ENCODE data around the gene PTP4A1. TPM values are rescaled to one million over a fixed set of nuclear protein-coding genes. Genes with fewer than 3 reads are reported as not detected.

PTP4A1 gene
- total RNA-seq, 4 donors from 2014 or later, result 10.5 to 22.8 (median 18.4) TPM

DNA sequence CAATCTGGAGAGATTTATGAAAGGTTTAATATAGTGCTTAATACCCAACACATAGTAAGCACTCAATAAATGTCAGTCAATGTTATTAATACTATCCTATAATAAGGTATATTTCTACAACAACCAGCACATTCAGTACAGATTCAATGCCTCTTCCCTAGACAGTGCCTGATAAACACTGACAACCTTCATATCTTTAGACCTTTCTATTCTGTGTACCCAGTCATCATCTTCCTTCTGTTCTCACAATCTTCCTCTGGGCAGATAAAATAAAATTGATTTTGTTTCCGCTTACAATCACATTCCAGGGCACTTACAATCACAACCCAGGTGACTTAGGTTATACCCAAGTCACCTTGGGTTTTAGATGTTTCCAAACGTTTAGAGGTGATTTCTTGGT lies 11.0 kb upstream of the PTP4A1 start:
- Histone ChIP-seq H3K27ac (no peak overlapping the region), H3K36me3 (no peaks in the 10 kb centered on the region), H3K9me3 (no peaks in the 10 kb centered on the region), H3K4me1 (no peaks in the 10 kb centered on the region), H3K4me3 (no peak overlapping the region), H3K27me3 (no peaks in the 10 kb centered on the region)
- TF ChIP-seq, protein P1, sequence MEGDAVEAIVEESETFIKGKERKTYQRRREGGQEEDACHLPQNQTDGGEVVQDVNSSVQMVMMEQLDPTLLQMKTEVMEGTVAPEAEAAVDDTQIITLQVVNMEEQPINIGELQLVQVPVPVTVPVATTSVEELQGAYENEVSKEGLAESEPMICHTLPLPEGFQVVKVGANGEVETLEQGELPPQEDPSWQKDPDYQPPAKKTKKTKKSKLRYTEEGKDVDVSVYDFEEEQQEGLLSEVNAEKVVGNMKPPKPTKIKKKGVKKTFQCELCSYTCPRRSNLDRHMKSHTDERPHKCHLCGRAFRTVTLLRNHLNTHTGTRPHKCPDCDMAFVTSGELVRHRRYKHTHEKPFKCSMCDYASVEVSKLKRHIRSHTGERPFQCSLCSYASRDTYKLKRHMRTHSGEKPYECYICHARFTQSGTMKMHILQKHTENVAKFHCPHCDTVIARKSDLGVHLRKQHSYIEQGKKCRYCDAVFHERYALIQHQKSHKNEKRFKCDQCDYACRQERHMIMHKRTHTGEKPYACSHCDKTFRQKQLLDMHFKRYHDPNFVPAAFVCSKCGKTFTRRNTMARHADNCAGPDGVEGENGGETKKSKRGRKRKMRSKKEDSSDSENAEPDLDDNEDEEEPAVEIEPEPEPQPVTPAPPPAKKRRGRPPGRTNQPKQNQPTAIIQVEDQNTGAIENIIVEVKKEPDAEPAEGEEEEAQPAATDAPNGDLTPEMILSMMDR (IDR thresholded peaks at IDR 0.05), result no peak
- TF ChIP-seq POLR2A (IDR thresholded peaks at IDR 0.05) (no peak), EP300 (IDR thresholded peaks at IDR 0.05) (no peak)
- no peak for DNase-seq (ENCODE audit: low spot score in 2 of 2)
- 71 to 72% methylated on average over 2 of the region's 2 CpGs for WGBS, 2 donors

GRCh38 chr6:63563235-63563634 lies 9.0 kb upstream of the PTP4A1 start:
- no peaks in the 10 kb centered on the region for H3K36me3 ChIP-seq
- H3K9me3 ChIP-seq, result no peaks in the 10 kb centered on the region
- TF ChIP-seq, protein P1 (IDR thresholded peaks at IDR 0.05), result no peak
- TF ChIP-seq POLR2A (IDR thresholded peaks at IDR 0.05) (no peak), EP300 (IDR thresholded peaks at IDR 0.05) (no peak)
- H3K4me1 ChIP-seq, result no peaks in the 10 kb centered on the region
- WGBS, 2 donors, result 88 to 97% methylated on average over 1 of the region's 1 CpG
- no peak for DNase-seq (ENCODE audit: low spot score in 2 of 2)
- no peak overlapping the region for H3K27ac ChIP-seq
- H3K27me3 ChIP-seq, result no peaks in the 10 kb centered on the region
- H3K4me3 ChIP-seq, result no peak overlapping the region

DNA sequence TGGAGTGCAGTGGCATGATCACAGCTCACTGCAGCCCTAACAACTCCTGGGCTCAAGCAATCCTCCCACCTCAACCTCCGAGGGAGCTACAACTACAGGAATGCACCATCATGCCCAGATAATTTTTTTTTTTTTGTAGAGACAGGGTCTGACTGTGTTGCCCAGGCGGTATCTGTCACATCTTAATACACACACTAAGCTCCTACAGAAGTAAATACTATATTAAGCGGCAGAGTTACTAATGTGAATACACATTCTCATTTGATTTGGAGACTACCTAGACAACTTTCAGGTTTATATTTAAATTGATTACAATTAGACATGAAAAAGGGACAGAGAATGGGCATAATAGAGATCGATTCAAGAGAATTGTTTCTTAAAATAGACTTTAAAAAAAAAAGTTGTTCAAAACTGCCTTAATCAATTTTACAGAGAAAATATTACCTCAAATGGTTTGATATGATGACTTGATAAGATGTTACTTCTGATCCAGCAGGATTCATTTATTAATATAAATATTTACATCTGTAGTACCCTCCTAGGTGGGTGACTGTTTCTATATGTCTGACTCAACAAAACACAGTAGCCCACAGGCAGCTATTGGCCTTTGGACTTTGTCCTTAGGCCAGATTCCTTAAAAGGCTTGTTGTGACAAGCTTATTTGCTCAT lies 7.1 kb upstream of the PTP4A1 start:
- no peaks in the 10 kb centered on the region for H3K4me1 ChIP-seq
- no peaks in the 10 kb centered on the region for H3K27me3 ChIP-seq
- H3K4me3 ChIP-seq, result no peak overlapping the region
- H3K9me3 ChIP-seq, result no peaks in the 10 kb centered on the region
- no peak overlapping the region for H3K27ac ChIP-seq
- 89 to 90% methylated on average over 4 of the region's 4 CpGs for WGBS, 2 donors
- no peak for DNase-seq (ENCODE audit: low spot score in 2 of 2)
- H3K36me3 ChIP-seq, result no peaks in the 10 kb centered on the region
- no peak for TF ChIP-seq EP300 (IDR thresholded peaks at IDR 0.05)
- TF ChIP-seq, protein P1 (IDR thresholded peaks at IDR 0.05), result no peak
- TF ChIP-seq POLR2A (IDR thresholded peaks at IDR 0.05), result no peak

DNA sequence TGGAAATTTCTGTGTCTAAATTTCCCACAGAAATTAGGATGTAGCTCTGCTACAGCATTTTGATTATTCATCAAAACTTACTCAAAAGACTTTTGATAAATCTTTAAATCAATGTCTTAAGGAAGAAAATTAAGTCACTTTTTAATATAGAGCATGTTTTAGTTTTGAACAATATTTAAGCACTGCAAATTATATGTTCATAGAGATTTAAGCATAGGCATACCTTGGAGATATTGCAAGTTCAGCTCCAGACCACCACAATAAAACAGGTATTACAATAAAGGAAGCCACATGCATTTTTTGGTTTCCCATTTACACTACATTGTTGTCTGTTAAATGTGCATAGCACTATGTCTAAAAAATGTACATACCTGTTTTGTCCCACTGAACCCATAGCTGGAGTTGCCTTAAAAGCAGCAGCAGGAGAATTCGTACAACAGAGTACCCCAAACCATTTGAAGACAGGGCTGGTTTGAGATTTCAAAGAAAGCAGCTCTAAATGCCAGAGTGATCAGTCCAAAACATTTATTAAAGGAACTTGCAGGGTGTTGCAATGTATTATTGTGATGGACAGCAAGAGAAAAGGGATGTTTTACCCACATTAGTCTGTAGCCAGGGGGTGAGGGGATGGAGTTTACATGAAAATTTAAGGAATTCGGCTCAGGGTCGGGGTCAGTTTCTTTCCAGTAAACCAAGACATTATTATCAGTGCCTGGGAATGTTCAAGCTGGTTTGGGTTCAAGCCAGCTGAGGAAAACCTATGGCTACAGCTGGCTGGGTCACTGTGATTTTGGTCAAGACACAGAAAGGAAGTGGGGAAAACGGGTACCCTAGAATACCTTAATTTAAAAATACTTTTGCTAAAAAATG lies 6.3 kb upstream of the PTP4A1 start:
- DNase-seq (ENCODE audit: low spot score in 2 of 2), result no peak
- Histone ChIP-seq H3K36me3 (no peaks in the 10 kb centered on the region), H3K27ac (no peak overlapping the region), H3K27me3 (no peaks in the 10 kb centered on the region), H3K4me3 (no peak overlapping the region), H3K4me1 (no peaks in the 10 kb centered on the region), H3K9me3 (no peaks in the 10 kb centered on the region)
- TF ChIP-seq EP300 (IDR thresholded peaks at IDR 0.05), result no peak
- TF ChIP-seq, protein P1 (IDR thresholded peaks at IDR 0.05), result no peak
- no peak for TF ChIP-seq POLR2A (IDR thresholded peaks at IDR 0.05)
- 44 to 50% methylated on average over 4 of the region's 4 CpGs for WGBS, 2 donors

DNA sequence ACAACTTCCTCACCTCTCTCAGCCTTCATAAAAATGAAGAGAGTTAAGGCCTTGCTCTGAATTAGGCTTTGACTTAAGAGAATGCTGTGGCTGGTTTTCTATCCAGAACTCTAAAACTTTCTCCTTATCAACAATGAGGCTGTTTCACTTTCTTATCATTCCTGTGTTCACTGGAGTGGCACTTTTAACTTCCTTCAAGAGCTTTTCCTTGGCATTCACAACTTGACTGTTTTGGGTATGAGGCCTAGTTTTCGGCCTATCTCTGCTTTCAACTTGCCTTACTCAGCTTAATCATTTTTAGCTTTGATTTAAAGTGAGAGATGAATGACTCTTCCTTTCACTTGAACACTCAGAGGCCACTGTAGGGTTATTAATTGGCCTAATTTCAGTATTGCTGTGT lies 4.3 kb upstream of the PTP4A1 start:
- TF ChIP-seq, protein P1 (IDR thresholded peaks at IDR 0.05), result no peak
- TF ChIP-seq EP300 (IDR thresholded peaks at IDR 0.05) (no peak), POLR2A (IDR thresholded peaks at IDR 0.05) (no peak)
- H3K9me3 ChIP-seq, result no peaks in the 10 kb centered on the region
- no peak for DNase-seq (ENCODE audit: low spot score in 2 of 2)
- H3K4me1 ChIP-seq, result peaks cover 0 to 7% (median 0%) of the 10 kb centered on the region in 4 donors
- H3K27me3 ChIP-seq, result no peaks in the 10 kb centered on the region
- H3K27ac ChIP-seq, result no peak overlapping the region
- H3K4me3 ChIP-seq, result no peak overlapping the region
- 92 to 100% methylated on average over 1 of the region's 1 CpG for WGBS, 2 donors
- no peaks in the 10 kb centered on the region for H3K36me3 ChIP-seq
